Loucy (cell line): Measurements from ENCODE around the gene HPSE2.

Experiments
- CTCF ChIP-seq: fragments of 200-600 bp; sonication (generic); conservative IDR thresholded peaks from 2 replicates; pipeline ENCODE4 v1.5.1; 2014; ENCODE audit warnings: mild to moderate bottlenecking, antibody characterized with exemption, low read length
- EZH2phosphoT487 ChIP-seq: fragments of 200-600 bp; IDR thresholded peaks from 2 replicates; pipeline ENCODE4 v1.6.1; 2018; ENCODE audit warnings: antibody characterized with exemption, mild to moderate bottlenecking, moderate library complexity, borderline replicate concordance

GRCh38 chr10:98466861-98467505 lies 768.7 kb downstream of the HPSE2 start:
- no peak for TF ChIP-seq EZH2phosphoT487
- TF ChIP-seq CTCF: no peak
